Measurements from ENCODE around the gene PAX5. TPM values are rescaled to one million over a fixed set of nuclear protein-coding genes. Genes with fewer than 3 reads are reported as not detected.

PAX5 gene
- total RNA-seq, 2 donors from 2014 or later: 0.52 TPM; not detected in 1

- intact Hi-C loops (cut with DNase I): loop anchor here (10.0 kb wide), 1 partner anchor 121 kb away; no protein-coding TSS in a partner anchor
- DNase-seq (no peak), ATAC-seq (no peak)
- Histone ChIP-seq H3K27me3 (no peaks in the 10 kb centered on the region), H3K4me3 (no peak overlapping the region), H3K27ac (no peak overlapping the region), H3K9me3 (no peaks in the 10 kb centered on the region), H3K36me3 (replicated peaks in 1 of 2; ENCODE audit: insufficient read depth in 1 of 2, low read depth in 2 of 2) (no peaks in the 10 kb centered on the region), H3K4me1 (no peaks in the 10 kb centered on the region)
- 80 to 94% methylated on average over 3 of the region's 3 CpGs for WGBS, 2 donors
- TF ChIP-seq CTCF (IDR thresholded peaks at IDR 0.05): no peak
- no peak for TF ChIP-seq POLR2A (IDR thresholded peaks at IDR 0.05)
Observed at GRCh38 chr9:36874261-36874660, 159.8 kb downstream of the PAX5 start.

DNA sequence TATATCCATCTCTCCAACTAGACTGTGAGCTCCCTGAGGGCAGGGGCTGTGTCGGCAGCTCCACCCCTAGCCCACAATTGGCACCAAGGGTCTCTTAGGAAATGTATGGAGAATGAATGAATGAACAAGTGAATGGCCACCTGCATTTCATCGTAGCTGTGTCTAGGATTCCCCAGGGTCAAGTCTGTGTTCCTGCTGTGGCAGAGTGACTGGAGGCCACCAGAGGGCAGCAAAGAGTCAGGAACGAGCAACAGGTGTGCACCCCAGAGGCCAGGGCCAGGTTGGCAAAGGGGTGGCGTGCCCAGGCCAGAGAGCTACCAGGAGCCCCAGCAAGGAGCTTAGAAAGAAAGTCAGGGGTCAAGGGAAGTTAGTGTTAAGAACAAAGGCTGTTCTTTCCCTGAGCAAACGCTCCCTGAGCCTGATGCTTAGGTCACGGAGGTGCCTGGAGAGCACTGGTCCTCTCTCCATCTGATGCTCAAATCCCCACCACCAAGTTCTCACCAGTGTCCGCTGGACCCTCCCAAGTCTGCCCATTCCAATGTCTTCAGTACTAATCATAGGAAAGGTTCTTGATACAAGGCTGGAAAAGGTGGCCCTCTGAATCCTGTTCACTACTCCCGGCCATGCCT lies 160.7 kb downstream of the PAX5 start:
- peak; percentile 75 to 92 (median 84) for TF ChIP-seq CTCF (IDR thresholded peaks at IDR 0.05)
- TF ChIP-seq POLR2A (IDR thresholded peaks at IDR 0.05): no peak
- Histone ChIP-seq H3K9me3 (no peaks in the 10 kb centered on the region), H3K27ac (no peak overlapping the region), H3K4me3 (no peak overlapping the region), H3K27me3 (no peaks in the 10 kb centered on the region), H3K4me1 (no peaks in the 10 kb centered on the region), H3K36me3 (replicated peaks in 1 of 2; ENCODE audit: insufficient read depth in 1 of 2, low read depth in 2 of 2) (no peaks in the 10 kb centered on the region)
- 42% methylated on average over 8 of the region's 8 CpGs for WGBS, 2 donors
- DNase-seq (peak; percentile 76 to 86 (median 82)), ATAC-seq (peak; percentile 84)
- intact Hi-C loops (cut with DNase I): loop anchor here (10.0 kb wide), 1 partner anchor 121 kb away; no protein-coding TSS in a partner anchor

- Histone ChIP-seq H3K36me3 (replicated peaks in 1 of 2; ENCODE audit: insufficient read depth in 1 of 2, low read depth in 2 of 2) (no peaks in the 10 kb centered on the region), H3K4me1 (peaks cover 7% of the 10 kb centered on the region), H3K4me3 (no peak overlapping the region), H3K27me3 (no peaks in the 10 kb centered on the region), H3K9me3 (no peaks in the 10 kb centered on the region), H3K27ac (no peak overlapping the region)
- intact Hi-C loops (cut with DNase I): loop anchor here (10.0 kb wide), 1 partner anchor 122 kb away; no protein-coding TSS in a partner anchor
- ATAC-seq: no peak
- DNase-seq: no peak
- TF ChIP-seq CTCF (IDR thresholded peaks at IDR 0.05) (no peak), POLR2A (IDR thresholded peaks at IDR 0.05) (no peak)
- 42 to 68% methylated on average over 3 of the region's 3 CpGs for WGBS, 2 donors
Observed at GRCh38 chr9:36872641-36873040, 161.4 kb downstream of the PAX5 start.

DNA sequence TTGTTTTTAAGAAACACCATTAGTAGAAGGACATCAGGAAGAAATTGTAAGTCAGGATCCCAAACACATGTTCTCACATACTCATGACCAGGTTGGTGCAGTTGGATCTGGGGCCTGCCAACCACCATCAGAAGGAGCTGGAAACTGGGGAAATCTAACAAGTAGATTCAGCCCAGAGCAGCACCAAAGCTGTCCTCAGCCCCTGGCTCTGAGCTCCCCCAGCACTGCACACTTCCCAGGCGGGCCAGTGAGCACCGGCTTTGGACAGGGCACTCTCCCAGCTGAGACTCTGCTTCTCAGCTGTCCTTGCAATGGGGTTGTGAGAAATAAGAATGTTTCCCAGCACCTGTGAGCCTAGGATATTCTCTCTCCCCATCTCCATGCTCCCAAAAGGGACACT lies 162.5 kb downstream of the PAX5 start:
- ATAC-seq: no peak
- H3K9me3 ChIP-seq: no peaks in the 10 kb centered on the region
- intact Hi-C loops (cut with DNase I): loop anchor here (10.0 kb wide), 1 partner anchor 123 kb away; no protein-coding TSS in a partner anchor

More for the DNA sequence above, 162.5 kb downstream of the PAX5 start:
- Histone ChIP-seq H3K4me3 (no peak overlapping the region), H3K4me1 (peaks cover 11% of the 10 kb centered on the region), H3K27ac (no peak overlapping the region), H3K27me3 (no peaks in the 10 kb centered on the region), H3K36me3 (replicated peaks in 1 of 2; ENCODE audit: insufficient read depth in 1 of 2, low read depth in 2 of 2) (no peaks in the 10 kb centered on the region)
- 92 to 100% methylated on average over 1 to 2 of the region's 2 CpGs for WGBS, 2 donors
- DNase-seq: no peak
- TF ChIP-seq CTCF (IDR thresholded peaks at IDR 0.05) (no peak), POLR2A (IDR thresholded peaks at IDR 0.05) (no peak)
